Liver (tissue), 3 donors: ENCODE measurements around the gene EIF2B2.

Experiments used
- CTCF ChIP-seq: fragments of 150-350 bp; IDR thresholded peaks from 2 replicates; pipeline ENCODE4 v1.5.1; 2017; ENCODE audit warnings: improper control_type of control experiment, low read depth, low read length; ENCODE audit not compliant: missing input control
- FOXA1 ChIP-seq: IDR thresholded peaks from 2 replicates; pipeline ENCODE4 v1.6.1; 2016; ENCODE audit warnings: antibody characterized with exemption
- TF ChIP-seq, protein P1 (sequence below): IDR thresholded peaks from 2 replicates; pipeline ENCODE4 v1.6.1; 2016; ENCODE audit warnings: antibody characterized with exemption
- donor health status: healthy.
- donor health status: healthy.

DNA sequence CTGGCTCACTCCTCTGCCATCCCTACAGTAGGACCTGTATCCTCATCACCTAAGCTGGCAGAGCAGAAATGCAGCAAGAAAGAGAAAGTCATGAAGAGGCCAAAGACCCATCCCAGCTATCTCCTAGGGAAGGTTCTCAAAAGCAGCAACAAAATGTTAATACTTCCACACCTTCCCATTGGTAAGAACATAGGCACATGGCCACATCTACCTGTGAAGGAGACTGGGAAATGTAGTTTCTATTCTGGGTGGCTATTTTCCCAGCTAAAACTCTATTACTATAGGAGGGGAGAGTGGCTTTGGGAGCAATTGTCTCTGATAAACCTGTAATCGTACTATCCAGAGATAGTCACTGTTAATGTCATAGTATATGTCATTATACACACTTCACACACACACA, 13.7 kb upstream of the EIF2B2 start:
- TF ChIP-seq CTCF (no peak), FOXA1 (no peak)
- TF ChIP-seq, protein P1, sequence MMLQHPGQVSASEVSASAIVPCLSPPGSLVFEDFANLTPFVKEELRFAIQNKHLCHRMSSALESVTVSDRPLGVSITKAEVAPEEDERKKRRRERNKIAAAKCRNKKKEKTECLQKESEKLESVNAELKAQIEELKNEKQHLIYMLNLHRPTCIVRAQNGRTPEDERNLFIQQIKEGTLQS, result no peak
